T follicular helper cell (primary cell): ENCODE data around the gene GPC5.
"Not testable (repeated sequence)": the region's sequence is repeated elsewhere in the genome, so short reads cannot be mapped to it uniquely, and the experiment has no call there.

ENCODE experiments used
- DNase-seq: peaks from one replicate; pipeline ENCODE4 v3.0.0-alpha.2; 2020; ENCODE audit warnings: low read depth

Gene GPC5

DNA sequence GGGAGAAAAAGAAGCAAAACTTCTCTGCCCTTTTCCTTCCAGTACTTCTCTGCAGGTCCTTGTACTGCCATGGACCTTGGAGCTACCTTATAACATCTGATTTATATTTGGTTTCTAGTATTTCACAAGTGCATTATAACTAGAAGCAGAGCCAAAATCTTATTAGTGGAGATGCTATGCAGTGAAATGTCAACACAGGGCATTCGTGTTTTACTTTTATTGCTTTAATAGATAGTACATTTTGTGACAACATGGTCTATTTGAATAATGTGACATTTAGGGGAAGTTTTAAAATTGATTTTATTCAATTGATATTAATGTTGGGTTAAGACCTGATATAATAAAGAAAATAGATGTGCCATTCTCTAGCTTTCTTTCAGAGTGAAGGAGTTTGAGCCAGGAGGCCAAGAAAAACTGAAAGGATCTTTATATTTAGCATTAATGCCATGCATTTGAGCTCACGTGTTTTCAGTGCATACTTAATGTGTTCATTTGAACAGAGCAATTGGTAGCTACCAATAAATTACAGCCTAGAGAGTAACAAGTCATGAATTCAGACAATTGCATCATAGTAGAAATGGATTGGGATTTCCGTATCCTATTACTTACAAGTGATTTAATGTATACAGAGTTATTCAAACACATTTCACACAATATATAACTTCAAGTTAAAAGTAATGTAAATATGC lies 863.8 kb downstream of the GPC5 start:
- DNase-seq: no peak

DNA sequence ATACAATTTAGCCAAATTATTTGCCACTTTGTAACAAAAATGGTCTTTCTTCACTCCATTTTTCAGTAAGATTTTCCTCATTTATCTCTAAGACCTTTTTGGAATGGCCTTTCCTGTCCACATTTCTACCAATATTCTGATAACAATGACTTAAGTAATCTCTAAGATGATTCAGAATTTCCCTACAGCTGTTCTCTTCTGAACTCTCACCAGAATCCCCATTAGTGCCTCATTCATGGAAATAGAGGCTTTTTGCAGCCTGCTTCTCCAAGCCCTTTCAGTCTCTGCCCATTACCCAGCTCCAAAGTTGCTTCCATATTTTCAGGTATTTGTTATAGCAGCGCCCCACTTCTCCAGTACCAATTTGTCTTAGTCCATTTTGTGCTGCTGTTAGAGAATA lies 867.0 kb downstream of the GPC5 start:
- no peak for DNase-seq

DNA sequence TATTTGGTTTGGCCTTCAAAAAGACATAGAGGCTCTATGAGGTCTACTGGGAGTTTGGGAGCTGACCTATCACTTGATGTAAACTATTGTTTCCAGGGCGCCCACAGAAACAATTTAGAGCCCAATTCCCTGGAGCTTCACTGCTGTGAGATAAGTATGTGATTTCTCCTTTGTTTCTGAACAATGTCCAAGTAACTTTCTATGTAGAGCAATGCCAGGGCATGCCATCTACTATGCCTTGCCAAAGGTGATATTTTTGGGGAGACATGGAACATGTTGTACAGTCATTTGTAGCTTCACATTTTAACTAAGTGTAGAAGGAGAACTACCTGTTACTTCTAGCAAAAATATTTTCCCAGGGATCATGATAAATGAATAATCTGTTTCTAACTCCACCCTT lies 872.6 kb downstream of the GPC5 start:
- DNase-seq: no peak

DNA sequence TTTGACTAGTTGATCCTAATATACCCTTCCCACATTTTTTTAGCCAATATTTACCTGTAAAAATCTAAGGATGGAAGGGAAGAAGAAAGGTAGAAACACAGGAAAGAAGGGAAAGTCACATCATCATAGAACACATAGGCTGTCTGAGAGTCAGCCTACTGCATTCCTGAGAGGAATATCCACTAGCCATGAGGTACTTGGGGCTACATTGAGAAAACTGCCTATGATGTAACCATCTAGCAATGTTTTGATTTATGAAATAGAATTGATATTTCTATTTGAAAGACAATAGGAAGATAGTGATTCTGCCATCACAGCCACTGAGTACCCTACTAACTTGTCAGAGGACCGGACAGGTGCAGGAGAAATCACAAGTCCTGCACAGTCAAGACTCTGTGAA lies 873.8 kb downstream of the GPC5 start:
- no peak for DNase-seq

DNA sequence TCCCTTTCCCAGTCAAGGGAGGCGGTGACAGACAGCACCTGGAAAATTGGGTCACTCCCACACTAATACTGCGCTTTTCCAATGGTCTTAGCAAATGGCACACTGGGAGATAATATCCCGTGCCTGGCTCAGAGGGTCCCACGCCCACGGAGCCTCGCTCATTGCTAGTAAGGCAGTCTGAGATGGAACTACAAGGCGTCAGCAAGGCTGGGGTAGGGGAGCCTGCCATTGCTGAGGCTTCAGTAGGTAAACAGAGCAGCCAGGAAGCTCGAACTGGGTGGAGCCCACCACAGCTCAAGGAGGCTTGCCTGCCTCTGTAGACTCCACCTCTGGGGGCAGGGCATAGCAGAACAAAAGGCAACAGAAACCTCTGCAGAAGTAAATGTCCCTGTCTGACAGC lies 882.6 kb downstream of the GPC5 start:
- DNase-seq: not testable (repeated sequence)

DNA sequence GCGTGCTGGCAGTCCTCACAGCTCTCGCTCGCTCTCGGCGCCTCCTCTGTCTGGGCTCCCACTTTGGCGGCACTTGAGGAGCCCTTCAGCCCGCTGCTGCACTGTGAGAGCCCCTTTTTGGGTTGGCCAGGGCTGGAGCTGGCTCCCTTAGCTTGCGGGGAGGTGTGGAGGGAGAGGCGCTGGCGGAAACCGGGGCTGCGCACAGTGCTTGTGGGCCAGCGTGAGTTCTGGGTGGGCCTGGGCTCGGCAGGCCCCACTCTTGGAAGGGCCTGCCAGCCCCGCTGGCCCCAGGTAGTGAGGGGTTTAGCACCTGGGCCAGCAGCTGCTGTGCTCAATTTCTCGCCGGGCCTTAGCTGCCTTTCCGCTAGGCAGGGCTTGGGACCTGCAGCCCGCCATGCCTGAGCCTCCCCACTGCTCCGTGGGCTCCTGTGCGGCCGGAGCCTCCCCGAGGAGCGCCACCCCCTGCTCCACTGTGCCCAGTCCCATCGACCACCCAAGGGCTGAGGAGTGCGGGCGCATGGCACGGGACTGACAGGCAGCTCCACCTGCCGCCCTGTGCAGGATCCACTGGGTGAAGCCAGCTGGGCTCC lies 892.4 kb downstream of the GPC5 start:
- not testable (repeated sequence) for DNase-seq

DNA sequence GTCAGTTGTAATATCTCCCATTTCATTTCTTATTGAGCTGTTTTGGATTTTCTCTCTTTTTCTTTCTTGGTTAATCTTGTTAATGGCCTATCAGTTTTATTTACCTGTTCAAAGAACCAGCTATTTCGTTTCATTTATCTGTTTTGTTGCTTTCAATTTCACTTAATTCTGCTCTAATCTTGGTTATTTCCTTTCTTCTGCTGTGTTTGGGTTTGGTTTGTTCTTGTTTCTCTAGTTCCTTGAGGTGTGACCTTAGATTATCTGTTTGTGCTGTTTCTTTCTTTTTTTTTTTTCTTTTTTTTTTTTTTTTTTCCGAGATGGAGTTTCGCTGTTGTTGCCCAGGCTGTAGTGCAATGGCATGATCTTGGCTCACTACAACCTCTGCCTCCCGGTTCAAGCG lies 896.1 kb downstream of the GPC5 start:
- not testable (repeated sequence) for DNase-seq

DNA sequence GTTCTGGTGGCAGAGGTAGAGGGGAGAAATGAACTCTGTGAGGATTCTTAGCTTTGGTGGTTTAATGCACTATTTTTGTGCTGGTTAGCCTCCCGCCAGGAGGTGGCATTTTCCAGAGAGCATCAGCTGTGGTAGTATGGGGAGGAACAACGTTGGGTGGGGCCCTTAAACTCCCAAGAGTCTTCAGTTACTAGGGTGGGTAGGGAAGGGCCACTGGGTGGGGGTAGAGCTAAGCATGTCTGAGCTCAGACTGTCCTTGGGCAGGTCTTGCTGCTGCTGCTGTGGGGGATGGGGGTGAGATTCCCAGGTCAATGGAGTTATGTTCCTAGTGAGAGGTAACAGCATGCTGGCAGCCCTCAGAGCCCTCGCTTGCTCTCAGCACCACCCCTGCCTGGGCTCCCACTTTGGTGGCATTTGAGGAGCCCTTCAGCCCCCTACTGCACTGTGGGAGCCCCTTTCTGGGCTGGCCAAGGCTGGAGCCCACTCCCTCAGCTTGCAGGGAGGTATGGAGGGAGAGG lies 897.8 kb downstream of the GPC5 start:
- DNase-seq: not testable (repeated sequence)

DNA sequence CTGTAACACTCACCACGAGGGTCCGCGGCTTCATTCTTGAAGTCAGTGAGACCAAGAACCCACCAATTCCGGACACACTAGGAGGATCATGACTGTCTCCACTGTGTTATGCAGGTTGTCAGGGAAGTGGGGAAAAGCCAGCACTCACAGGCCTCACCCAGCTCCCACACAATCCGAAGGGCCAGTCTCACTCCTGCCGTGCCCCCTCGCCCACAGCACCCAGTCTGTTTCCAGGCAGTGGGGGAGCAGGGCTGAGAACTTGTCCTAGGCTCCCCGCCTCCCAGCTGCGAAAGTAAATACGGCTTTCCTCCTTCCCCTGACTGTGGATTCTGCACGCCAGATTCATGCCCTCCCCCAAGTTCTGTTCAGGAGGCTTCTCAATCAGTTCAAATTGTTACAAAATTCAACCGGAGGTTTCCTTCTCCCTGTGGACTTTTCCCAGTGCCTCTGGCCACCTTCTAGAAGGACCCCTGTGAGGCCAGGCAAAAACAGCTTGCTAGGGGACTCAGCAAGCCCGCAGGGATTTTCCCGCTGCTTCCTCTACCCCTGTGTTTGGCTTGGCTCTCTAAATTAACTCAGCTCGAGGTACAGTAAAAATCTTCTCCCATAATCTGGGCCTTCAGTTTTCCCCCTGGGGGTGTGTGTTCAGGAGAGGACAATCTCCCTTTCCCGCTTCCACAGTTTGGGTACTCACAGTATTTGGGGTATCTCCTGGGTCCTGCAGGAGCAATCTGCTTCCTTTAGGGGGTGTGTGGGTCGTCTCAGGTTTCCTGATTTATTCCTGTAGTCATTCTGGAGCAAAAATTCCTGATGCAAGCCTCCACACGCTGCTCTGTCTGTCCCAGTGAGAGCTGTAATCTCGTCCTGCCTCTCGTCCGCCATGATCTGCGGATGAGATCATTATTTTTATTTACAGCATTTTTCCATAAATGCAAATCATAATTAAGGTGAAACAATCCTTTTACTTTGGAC lies 899.8 kb downstream of the GPC5 start:
- DNase-seq: no peak

DNA sequence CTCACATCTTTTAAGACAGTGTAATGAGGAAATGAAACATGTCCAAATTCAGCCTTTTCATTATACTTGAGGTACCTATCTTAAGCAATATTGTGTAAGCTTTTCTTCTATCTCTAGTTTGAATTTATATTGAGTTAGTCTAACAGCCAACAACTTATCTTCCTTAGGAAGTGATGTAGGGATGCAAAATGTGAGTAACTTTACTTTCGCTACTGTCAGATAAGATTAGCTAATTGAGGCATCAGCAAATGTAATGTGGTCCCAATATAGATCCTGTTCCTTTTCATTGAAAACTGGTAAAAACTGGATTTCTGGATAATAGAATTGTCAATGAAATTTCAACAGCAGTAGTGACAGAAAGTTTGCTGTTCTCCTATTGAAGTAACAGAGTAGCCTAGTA lies 902.2 kb downstream of the GPC5 start:
- DNase-seq: no peak

DNA sequence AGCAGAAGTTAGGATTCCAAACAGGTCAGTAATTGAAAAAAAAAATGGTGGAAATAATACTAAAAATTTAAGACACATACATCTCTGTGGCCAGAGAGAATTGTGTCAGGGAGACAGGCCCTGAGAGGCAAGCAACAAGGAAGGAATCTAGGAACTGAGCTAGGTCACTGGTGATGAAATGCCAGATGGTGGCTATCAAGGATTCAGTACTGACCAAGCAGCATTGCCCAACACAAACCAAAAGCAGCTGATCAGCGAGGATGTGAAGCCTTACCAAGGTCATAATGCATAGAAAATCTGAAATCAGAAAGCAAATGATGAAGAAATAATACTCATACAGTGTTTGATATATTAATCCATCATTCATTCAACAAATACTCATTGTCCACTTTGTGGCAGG lies 905.0 kb downstream of the GPC5 start:
- no peak for DNase-seq

DNA sequence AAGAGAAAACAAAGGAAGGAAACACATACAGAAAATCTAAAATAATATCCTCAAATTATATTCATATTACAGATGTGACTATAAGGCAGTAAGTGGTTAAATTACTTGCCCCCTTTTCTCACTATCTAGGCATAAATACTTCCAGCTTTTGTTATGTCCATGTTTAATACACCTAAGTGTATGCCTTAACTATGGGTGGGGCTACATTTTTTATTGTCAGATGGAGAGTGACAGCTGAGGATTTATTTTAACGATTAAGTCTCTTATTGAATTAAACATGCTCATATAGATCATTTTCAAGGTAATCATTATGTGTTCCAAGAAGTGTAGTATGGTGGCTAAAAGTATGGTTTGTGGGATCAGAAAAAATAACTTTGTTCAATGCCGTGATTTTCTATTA lies 909.3 kb downstream of the GPC5 start:
- DNase-seq: no peak

DNA sequence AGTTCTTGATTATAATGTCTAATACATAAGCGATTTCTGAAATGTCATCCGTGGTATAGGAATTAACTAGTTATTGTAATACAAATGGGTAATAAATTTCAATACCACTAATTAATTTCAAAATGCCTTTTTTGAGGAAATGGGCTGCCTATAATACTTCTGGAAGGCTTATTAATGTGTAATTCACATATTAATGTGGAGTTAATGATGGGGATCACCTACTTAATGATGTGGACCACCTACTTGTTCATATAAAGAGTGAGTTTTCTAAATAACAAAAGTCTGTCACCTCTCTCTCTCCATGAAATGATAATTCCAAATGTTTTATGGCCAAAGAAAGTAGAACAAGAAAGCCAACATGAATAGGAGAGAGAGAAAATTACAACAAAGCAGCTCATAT lies 914.4 kb downstream of the GPC5 start:
- no peak for DNase-seq

DNA sequence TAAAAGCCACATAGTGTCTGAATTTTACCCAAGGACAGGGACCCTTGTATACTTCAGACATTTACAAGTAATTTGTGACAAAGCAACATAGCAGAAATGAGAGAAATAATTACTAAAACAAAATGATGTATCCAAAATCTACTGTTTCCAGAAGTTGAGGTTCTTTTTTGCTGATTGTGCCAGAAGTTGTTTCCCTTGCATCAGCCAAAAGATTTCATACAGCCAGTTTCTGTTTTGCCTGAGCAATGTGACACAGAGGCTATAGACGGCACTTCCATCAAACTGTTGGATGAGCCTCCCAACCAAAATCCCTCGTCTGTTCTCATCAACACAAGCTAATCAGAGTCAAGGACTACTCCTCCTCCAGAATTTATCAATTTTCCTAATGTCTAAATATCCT lies 915.0 kb downstream of the GPC5 start:
- DNase-seq: no peak

DNA sequence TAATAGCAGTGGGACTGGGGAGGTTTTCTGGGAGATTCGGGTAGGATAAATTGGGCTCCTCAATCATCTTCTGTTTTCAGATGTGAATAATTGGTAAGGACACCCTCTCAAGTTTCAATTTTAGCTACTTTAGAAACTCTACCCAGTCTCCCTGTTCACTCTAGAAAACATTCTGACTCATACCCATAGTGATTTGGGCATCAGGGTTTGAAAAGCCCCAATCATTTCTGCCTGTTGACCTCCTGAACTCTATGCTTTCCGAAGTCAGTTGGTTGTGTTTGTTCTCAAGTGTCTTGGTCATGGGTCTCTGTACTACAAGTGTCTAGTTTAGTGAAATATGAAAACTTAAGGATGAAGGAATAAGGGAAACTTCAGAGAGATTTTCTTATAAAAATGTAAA lies 916.8 kb downstream of the GPC5 start:
- no peak for DNase-seq

DNA sequence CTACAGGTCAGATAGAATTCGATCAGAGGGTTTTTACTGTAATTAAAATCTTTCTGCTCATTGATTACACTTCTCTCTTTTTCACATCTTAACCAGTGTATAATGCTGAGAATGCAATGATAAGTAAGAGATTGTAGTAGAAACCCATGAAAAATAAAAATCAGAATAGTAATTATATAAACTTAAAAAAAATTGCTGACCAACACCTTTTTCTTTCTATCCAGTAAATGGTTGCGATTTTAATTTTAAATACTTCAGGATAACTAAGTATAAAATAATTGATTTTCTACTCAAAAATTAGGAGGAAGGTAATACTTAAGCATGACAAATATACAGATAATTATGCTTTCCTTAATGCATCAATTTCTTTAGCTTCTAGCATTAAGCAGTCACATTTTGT lies 917.6 kb downstream of the GPC5 start:
- DNase-seq: no peak

DNA sequence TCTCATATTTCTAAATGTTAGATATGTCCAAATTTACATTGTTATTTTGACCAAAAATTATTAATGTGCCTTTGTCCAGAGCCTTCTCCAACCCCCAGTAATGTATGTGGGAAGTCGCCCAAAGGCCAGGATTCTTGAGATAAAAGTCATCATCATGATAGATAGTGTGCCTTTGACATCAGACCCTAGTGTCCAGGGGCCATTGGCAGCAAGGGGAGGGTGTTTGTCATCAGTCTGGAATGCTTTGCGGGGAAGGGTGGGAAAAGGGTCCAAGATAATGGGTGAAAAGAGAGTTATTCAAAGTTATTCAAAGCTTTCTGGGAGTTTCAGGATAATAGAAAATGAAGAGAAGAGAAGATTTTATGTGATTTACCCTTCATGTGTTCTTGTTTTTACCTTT lies 918.6 kb downstream of the GPC5 start:
- no peak for DNase-seq

DNA sequence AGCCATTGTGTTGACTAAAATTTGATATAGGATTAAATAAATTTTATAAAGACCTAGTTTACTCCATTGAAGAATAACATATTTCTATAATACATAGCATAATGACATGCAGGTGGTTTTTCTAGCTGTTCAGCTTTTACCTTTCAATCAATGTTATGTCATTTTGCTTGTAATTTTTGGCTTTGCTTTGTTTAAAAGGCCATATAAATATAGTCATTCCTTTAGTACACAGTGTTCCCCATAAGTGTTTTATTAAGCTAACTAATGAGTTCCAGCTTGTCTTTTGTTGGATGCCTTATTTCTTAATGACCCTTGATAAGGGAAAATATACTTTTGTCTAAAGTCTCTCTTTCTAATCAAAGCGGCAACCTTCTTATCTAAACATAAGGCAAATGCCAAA lies 921.9 kb downstream of the GPC5 start:
- no peak for DNase-seq

DNA sequence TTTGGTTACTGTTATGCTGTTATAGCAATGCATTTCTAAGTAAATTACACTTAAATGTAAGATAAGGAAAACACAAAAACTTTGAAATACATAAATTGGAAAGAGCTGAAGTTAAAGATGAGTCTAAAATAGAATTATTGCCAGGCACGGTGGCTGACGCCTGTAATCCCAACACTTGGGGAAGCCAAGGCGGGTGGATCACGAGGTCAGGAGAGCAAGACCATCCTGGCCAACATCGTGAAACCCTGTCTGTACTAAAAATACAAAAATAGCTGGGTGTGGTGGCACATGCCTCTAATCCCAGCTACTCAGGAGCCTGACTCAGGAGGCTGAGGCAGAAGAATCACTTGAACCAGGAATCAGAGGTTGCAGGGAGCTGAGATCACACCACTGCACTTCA lies 922.8 kb downstream of the GPC5 start:
- no peak for DNase-seq

DNA sequence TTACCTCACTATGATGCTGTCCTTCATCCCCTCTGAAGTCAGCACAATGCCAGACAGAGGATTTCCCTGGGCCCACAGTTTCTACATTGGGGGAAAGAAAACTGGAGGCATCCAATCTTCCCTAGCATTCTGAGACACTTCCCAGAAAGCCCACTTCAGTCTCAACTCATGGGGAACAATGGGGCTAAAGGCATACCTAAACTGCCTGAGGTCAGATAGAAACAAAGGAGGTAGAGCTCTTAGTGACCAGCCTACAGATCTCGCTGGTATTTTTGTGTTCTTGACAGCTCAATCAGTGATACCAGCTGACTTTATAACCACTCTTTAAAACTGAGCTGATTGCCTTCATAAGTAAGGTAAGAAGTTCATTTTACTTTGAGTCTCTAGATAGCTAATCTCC lies 947.2 kb downstream of the GPC5 start:
- DNase-seq: no peak

DNA sequence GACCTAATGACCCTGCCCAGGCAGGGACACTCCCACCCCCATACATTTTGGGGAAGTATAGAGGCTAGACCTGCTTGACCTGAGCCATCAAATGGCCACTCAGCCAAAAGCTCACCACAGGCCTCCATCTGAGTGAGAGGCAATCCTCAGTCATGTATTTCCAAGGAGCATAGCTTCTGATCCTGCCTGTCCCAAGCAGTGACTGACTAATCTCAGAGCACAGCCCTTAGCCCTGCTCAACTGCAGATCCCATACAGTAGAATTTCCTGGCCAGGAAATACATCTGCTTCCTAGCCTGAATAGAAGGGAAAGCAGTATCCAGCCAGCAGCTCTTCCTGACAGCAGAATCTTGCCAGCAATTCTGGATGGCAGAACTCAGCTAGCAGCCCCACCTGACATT lies 947.6 kb downstream of the GPC5 start:
- no peak for DNase-seq

DNA sequence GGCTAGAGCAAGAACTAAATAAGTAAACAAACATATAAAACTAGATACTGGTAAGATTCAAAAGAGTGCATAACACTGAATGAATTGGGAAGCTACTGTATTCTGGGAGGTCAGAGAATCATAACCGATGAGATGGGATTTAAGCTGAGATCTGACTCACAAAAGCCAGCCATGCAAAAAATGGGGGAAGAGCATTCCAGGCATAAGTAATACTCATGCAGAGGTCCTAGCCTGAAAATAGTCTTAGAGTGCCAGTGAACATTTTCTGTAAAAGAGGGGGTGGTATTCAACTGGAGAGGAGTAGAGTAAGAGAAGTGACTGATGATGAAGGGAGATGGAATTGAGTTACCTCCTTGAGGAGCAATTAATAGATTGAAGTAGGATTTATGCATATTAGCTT lies 956.2 kb downstream of the GPC5 start:
- no peak for DNase-seq

DNA sequence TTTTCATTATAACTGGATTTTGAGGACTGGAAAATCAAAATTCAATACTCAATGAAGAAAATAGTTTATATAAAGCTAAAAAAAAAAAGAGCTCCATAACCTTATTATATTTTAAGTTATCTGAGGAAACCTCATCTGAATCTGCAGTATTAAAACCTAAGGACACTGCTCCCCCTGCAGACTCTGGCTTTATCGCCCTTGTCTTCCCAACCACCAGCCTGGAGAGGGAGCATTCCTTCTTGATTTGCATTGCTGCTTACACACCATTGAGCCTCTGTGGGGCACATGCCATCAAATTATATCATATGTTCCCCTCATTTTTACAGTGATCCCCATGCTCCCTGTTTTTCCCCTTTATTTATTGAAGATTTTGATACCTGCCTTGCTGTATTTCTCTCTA lies 956.8 kb downstream of the GPC5 start:
- no peak for DNase-seq
